SH-SY5Y (cell line): Measurements from ENCODE around the gene KPTN.

Source experiments
- GATA2 ChIP-seq: IDR thresholded peaks from 2 replicates; pipeline ENCODE4 v1.6.1; 2011; ENCODE audit warnings: mild to moderate bottlenecking, low read depth, low read length
- GATA3 ChIP-seq: IDR thresholded peaks from 2 replicates; pipeline ENCODE4 v1.6.1; 2011; ENCODE audit warnings: low read depth, mild to moderate bottlenecking, low read length, moderate library complexity

Gene KPTN

DNA sequence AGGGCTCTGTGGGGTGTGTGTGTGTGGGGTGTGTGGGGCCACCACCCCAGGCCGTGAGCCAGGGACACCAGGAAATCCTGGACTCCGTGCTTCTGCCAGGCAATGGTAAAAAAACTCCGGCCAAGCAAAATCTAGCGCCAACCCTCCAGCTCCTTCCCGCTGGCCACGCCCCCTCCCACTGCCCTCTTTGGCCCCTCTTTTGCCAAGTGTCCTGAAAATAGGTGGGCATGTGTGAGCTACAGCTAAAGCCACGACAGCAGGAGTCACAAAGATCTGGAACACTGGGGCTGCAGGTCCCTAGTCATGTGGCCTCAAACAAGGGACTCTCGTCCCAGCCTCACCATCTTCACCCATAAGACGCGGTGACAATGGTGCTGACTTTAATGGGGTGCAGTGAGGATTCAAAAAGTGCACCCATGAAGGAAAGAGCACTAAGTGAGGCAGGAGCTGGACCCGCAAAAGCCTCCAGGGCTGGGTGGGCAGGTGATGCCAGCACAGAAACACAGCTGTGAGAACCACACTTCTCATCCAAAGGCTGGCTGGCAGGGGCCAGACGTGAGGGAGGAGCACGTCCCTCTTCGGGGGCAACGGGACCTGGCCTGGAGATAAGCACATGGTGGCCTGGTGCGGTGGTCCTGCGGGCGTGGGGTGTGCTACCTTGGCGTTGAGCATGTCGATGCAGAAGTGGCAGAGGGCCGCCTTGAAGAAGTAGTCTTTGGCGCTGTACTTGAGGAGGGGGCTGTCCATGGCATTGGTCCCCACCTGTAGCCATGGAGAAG is 7.5 kb upstream of the KPTN start:
- TF ChIP-seq GATA2 (no peak), GATA3 (no peak)

DNA sequence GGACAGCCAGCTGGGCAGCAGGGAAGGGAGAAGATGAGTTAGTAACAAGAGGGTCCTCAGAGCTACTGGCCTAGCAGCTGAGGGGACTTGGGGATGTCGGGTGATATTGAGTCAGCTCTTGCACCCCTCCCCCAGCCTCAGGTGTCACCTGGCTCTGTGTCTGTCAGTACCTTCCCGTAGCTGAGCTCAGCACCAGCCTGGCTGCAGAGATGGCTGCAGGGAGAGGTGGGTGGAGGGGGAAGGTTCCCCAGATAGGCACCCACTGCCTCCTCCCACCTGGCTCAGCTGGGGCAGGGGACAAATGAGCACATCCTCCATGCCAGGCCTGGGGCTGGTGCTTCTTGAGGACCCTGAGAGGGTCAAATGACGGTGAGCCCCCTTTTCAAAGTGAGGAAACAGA is 6.8 kb upstream of the KPTN start:
- TF ChIP-seq GATA3 = no peak

DNA sequence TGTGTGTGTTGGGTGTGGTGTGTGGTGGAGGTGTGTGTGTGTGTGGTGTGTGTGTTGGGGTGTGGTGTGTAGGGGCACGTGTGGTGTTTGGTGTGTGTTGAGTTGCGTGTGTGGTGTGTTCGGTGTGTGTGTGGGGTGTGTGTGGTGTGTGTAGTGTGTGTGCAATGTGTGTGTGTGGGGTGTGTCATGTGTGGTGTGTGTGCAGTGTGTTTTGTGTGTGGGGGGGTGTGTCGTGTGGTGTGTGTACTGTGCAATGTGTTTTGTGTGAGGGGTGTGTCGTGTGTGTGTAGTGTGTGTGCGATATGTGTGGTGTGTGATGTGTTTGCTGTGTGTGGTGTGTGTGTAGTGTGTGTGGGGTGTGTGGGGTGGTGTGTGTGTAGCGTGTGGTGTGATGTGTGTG is 6.0 kb upstream of the KPTN start:
- TF ChIP-seq GATA3 (no peak), GATA2 (no peak)

DNA sequence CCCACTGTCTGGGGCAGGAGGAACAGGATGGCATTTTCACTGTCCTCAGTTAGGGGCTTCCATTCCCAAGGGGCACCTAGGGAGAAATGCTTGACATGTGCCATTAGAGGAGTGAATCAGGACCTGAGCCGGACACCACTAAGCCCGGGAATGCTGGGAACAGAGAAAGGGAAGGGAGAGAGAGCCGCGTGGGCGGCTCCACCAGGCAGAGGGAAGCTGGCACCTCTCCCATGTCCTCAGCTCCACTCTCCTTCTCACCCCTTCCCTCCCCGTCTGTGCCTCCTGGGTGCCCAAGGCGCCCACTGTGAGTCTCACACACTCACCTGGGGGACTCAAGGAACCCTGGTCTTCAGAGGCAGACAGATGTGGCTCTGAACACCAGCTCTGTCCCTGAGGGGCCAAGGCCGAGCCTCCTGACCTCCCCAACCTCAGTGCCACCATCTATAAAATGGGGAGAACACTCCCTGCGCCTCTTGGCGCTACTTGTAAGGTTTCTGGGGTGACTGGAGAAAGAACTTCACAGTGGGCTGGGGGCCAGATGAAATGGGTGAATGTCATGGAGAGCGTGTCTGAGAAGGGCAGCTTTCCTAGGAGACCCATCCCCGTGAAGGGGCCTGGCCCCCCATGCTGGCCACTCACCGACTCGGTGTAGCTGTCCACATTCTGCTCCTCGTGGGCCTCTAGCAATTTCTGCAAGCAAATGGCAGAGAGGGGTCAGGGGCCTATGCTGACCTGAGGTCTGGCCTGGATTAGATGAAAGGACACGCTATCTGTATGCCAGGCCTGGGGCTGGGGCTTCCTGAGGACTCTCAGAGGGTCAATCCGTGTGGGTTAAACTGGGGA is 5.3 kb upstream of the KPTN start:
- TF ChIP-seq GATA2 (no peak), GATA3 (no peak)

DNA sequence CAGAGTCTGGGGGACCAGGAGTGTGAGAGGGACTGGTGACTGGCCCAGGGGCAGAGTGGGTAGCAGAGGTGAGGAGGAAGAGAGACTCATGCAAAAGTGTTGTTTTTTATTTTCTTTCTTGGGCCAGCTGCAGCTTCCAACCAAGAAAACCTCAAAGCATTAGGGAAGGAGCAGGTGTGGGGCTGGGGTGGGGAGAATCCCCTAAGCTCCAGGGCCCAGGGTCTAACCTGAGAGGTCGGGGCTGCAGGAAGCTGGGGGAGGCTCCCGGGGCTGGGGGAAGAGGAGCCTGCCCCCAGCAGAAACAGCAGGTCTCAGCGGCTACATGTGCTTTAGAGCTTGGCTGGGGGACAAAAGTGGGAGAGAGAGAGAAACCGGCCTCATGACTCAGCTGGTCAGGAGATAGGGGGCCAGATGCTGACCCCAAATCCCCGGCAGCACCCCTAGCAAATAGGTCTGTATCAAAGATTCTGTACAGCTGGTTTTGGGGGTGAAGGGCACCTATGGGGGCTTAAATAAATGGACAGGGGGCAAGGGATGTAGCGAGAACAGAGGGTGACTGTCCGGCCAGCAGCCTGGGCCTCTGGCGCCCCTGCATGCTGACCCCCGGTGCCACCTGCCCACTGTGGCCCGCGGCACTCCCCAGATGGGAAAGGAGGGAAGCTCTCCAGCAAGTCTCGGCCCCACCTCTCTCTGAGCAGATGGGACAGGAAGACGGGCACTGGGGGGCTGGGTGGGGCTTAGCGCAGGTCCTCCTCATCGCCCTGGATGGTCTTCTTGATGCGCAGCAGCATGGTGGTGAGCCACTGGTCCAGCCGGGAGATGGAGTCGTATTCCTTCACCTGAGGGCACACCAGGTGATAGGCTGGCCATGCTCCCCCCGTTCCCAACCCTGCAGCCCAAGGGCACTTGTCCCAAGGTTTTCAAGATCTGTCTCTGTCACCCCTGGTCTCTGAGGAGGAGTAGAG is 3.8 kb upstream of the KPTN start:
- TF ChIP-seq GATA2 (no peak), GATA3 (no peak)

DNA sequence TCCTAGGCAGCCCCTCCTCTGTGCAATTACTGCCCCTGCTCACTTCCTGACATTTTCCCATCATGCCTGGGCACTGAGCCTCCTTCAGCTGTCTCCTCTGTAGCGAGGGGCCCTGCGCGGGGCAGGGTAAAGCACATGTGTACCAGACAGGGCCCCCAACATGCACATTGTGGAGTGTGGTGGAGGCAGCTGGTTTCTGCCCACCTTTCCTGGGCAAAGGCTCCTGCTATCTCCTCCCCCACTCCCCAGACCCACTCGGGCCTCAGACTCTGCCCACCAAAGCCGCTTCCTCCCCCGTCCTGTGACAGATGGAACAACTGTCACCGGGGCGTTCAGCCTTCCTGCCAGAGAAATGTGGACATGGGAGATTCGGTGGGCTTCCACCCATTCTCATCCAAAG is 2.9 kb upstream of the KPTN start:
- no peak for TF ChIP-seq GATA3
- no peak for TF ChIP-seq GATA2

DNA sequence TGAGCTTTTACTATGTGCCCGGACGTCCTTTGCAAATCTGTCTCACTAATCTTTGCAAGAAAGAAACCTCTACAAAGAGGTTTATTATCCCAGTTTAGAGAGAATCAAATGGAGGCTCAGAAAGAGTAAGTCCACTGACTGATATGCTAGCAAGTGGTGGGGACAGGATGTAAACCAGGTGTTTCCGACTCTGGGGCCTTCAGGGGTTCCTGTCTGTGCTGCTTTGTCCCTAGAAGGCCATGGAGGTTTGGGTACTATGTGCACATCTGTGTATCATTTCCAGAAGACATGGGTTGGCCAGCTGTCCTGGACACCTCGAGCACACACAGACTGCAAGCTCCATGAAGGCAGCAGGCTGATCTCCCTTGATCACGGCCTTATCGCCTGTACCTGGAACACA is 1.2 kb upstream of the KPTN start:
- TF ChIP-seq GATA3 (no peak), GATA2 (no peak)

DNA sequence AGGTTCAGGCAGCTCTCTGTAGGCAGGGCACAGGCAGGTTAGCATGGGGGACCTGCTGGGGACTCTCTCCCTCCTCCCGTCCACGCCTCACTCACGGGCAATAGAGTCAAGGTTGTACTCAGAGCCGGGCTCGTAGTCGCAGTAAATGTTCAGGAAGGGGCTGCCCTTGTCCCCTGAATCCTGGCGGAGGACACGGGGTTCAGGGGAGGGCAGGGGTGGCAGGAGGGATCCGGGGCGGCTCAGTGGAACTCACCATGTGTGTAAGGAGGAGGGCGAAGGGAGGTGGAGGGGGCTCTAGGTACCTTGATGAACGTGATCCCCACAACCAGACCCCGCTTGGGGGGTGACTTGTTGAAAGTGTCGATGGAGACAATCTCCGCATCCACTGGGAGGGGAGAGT is 819 bp downstream of the KPTN start:
- TF ChIP-seq GATA2 = no peak
- no peak for TF ChIP-seq GATA3

DNA sequence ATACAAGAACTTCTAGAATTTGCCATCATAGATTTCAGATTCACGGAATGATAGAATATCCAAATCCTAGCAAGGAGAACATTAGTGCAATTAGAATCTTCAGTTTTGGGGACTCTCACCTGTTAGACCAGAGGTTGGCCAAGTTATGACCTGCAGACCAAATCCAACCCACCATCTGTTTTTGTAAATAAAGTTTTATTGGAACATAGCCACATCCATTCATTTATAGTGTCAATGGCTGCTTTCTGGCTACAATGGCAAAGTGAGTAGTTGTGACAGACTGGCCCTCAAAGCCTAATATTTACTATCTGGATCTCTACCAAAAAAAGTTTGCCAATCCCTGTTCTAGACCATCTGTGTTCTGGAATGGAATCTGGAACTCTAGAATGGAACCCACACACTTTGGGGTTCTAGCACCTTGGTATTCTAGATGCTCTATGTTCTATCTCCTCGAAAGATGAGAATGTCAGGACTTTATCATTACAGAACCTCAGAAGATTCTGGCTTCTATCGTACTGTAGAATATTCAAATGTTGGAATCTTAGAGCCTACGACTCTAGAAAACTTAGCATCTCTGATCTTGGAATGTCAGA is 2.5 kb downstream of the KPTN start:
- no peak for TF ChIP-seq GATA3
- TF ChIP-seq GATA2 = no peak

DNA sequence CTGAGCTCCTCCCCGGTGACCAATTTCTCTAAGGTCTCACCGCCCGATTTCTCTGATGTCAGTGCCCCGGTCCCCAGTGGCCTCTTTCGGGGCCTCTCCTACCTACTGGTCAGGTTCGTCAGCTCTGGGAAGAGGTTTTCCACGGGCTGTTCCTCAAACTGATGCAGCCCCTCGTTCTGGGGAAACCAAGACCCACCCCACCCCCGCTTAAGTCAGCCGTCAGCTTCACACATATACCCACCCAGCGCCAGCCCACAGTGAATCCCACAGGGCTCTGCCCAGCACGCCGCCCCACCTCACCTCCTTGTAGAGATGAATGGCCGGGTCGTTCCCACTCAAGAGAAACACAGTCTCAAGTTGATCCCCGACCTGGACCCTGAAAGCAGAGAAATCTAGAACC is 3.4 kb downstream of the KPTN start:
- no peak for TF ChIP-seq GATA3
- TF ChIP-seq GATA2 = no peak

DNA sequence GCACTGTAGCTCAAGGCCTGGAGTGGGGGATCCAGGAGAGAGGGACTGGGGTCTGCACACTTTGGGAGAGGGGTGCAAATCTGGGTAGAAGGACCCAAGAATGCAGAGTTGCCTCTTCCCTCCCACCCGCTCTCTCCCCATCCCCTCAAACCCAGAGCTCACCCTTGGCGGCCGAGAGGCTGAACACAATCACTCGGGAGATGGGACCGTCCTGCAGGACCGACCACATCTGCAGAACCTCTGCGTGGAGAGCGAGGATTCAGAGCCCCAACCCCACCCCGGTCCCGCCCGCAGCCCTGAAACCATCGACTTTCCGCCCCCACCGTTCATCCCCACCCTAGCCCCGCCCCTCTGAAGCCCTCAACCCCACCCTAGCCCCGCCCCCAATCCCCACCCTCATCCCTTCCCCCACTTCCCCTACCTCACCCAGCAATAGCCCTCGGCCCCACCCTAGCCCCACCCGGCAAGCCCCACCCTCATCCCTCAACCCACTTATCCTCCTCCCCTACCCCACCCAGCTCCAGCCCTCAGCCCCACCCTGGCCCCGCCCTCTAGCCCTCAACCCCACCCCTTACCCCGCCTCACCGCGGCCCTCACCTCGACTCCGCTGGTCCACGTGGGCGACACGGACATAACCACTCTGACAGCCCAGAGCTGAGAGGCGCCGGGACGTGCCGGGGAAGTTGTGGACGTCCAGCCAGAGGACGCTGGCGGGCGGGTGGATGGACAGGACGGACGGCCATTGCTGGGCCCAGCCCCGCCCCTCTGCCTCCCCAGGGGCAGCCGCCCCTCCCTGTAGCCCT is 4.1 kb downstream of the KPTN start:
- no peak for TF ChIP-seq GATA3
- no peak for TF ChIP-seq GATA2

DNA sequence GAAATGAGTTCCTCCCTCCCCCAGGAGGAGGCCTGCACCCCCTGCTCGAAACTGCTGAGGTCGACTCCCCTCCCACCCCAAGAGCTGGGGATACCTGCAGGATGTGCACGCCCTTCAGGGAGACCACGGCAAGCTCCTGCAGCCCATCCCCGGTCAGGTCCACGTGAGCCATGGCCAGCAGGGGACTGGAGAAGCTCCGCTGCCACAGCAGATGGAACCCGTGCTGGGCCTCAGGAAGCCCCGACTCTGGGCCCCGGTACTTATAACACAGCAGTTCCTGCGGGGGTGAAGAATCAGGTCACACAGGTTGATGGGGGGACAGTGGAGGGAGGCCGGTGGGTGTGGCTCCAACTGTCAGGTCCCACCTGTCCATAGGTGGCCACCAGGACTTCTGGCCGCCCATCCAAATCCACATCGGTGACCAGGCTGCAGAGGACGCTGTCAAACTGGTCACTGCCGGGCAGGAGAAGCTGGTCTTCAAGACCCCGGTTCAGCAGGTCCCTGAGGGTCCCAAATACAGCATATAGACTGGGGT is 7.5 kb downstream of the KPTN start:
- TF ChIP-seq GATA2 (no peak), GATA3 (no peak)

DNA sequence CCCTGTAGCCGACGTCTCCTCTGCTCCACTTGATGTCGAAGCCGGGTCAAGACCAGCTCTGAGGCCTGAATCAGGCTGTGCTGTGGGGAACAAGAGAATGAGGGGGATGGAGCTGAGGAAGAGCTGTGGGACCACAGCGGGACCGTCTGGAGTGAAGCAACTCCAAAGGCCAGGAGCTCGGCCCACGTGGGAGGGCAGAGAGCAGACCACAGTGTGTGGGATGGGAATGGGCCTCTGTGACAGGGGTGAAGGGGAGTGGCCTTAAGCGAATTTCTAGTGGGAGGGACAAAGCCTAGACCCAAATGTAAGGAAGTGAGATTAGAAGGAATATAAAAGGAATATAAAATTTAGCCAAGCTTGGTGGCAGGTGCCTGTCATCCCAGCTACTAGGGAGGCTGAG is 8.6 kb downstream of the KPTN start:
- TF ChIP-seq GATA2 (no peak), GATA3 (no peak)
